Stimulated activated effector memory CD8-positive, alpha-beta T cell treated with anti-CD3 and anti-CD28 coated beads, Interleukin-12 subunit alpha, Interleukin-12 subunit beta, amount 100 ng/mL, for 72 hours (primary cell): ENCODE measurements around the gene RNF227.
"Not testable (repeated sequence)": the region's sequence is repeated elsewhere in the genome, so short reads cannot be mapped to it uniquely, and the experiment has no call there.

Experiments
- ATAC-seq: fragments of 150-1000 bp; cut with Tn5 transposase; 2 replicates; pipeline ENCODE4 v1.10.0; 2021
- DNase-seq, 2 donors: peaks; one replicate each; pipeline ENCODE4 v3.0.0; 2021 to 2022; ENCODE audit warnings: low spot score in 2 of 2
- H3K27ac Mint-ChIP-seq: one replicate; pipeline ENCODE4 v1.8.0; 2022; ENCODE audit warnings: mild to moderate bottlenecking, mixed read lengths
- H3K36me3 Mint-ChIP-seq: one replicate; pipeline ENCODE4 v1.8.0; 2022; ENCODE audit warnings: mild to moderate bottlenecking, mixed read lengths
- H3K4me1 Mint-ChIP-seq: one replicate; pipeline ENCODE4 v1.8.0; 2022; ENCODE audit warnings: mixed read lengths
- H3K4me3 Mint-ChIP-seq: one replicate; pipeline ENCODE4 v1.8.0; 2022; ENCODE audit warnings: mild to moderate bottlenecking, mixed read lengths
- H3K9me3 Mint-ChIP-seq: one replicate; pipeline ENCODE4 v1.8.0; 2022; ENCODE audit warnings: mixed read lengths

The RNF227 gene

GRCh38 chr17:7915611-7916384, at the start of gene RNF227:
RNF227 (minus strand) TSS chr17:7916289; CDS start chr17:7916195, 94 bp downstream.
- DNase-seq (peak; percentile 78 to 94), ATAC-seq (peak; percentile 86)
- Mint-ChIP-seq H3K9me3 (no peaks in the 10 kb centered on the region), H3K4me1 (peaks cover 28% of the 10 kb centered on the region), H3K4me3 (peak within 1 kb of the TSS; percentile 86), H3K27ac (peak within 1 kb of the TSS; percentile 90), H3K36me3 (peaks cover 5% of the 10 kb centered on the region)

- no peak overlapping the region for H3K4me3 Mint-ChIP-seq
- H3K36me3 Mint-ChIP-seq, result no peaks in the 10 kb centered on the region
- no peak overlapping the region for H3K27ac Mint-ChIP-seq
- ATAC-seq (no peak), DNase-seq (no peak)
- no peaks in the 10 kb centered on the region for H3K9me3 Mint-ChIP-seq
- H3K4me1 Mint-ChIP-seq, result no peaks in the 10 kb centered on the region
Observed at GRCh38 chr17:7961421-7961820, 45.3 kb upstream of the RNF227 start.

GRCh38 chr17:7959503-7960253, 43.6 kb upstream of the RNF227 start:
- no peaks in the 10 kb centered on the region for H3K9me3 Mint-ChIP-seq
- H3K36me3 Mint-ChIP-seq, result no peaks in the 10 kb centered on the region
- no peaks in the 10 kb centered on the region for H3K4me1 Mint-ChIP-seq
- no peak overlapping the region for H3K4me3 Mint-ChIP-seq
- H3K27ac Mint-ChIP-seq, result no peak overlapping the region
- DNase-seq, result no peak
- ATAC-seq, result no peak

GRCh38 chr17:7956228-7956965, 40.3 kb upstream of the RNF227 start:
- ATAC-seq, result no peak

GRCh38 chr17:7955414-7956227, 39.5 kb upstream of the RNF227 start:
- DNase-seq, result no peak

More at GRCh38 chr17:7956228-7956965, 40.3 kb upstream of the RNF227 start:
- H3K4me3 Mint-ChIP-seq, result peak overlapping the region; percentile 53
- H3K36me3 Mint-ChIP-seq, result no peaks in the 10 kb centered on the region
- no peak for DNase-seq
- H3K9me3 Mint-ChIP-seq, result no peaks in the 10 kb centered on the region
- peaks cover 11% of the 10 kb centered on the region for H3K4me1 Mint-ChIP-seq
- no peak overlapping the region for H3K27ac Mint-ChIP-seq

GRCh38 chr17:7953266-7953665, 37.2 kb upstream of the RNF227 start:
- DNase-seq, result not testable (repeated sequence)

More at GRCh38 chr17:7955414-7956227, 39.5 kb upstream of the RNF227 start:
- Mint-ChIP-seq H3K36me3 (no peaks in the 10 kb centered on the region), H3K4me3 (peak overlapping the region; percentile 53), H3K9me3 (no peaks in the 10 kb centered on the region), H3K27ac (peak overlapping the region; percentile 49), H3K4me1 (peaks cover 16% of the 10 kb centered on the region)
- peak; percentile 61 for ATAC-seq

GRCh38 chr17:7951143-7951792, 35.2 kb upstream of the RNF227 start:
- DNase-seq, result peak; percentile 8 to 62
- ATAC-seq, result peak; percentile 95
- peak overlapping the region; percentile 68 for H3K27ac Mint-ChIP-seq
- H3K4me1 Mint-ChIP-seq, result peaks cover 16% of the 10 kb centered on the region
- no peaks in the 10 kb centered on the region for H3K9me3 Mint-ChIP-seq
- H3K36me3 Mint-ChIP-seq, result peaks cover 36% of the 10 kb centered on the region
- H3K4me3 Mint-ChIP-seq, result peak overlapping the region; percentile 24

More at GRCh38 chr17:7953266-7953665, 37.2 kb upstream of the RNF227 start:
- H3K4me3 Mint-ChIP-seq, result peak overlapping the region; percentile 22
- not testable (repeated sequence) for H3K27ac Mint-ChIP-seq, ATAC-seq, H3K9me3 Mint-ChIP-seq
- peaks cover 16% of the 10 kb centered on the region for H3K36me3 Mint-ChIP-seq
- H3K4me1 Mint-ChIP-seq, result peaks cover 16% of the 10 kb centered on the region

- ATAC-seq (no peak), DNase-seq (no peak)
- no peak overlapping the region for H3K4me3 Mint-ChIP-seq
- H3K36me3 Mint-ChIP-seq, result peaks cover 43% of the 10 kb centered on the region
- H3K27ac Mint-ChIP-seq, result peak overlapping the region; percentile 68
- no peaks in the 10 kb centered on the region for H3K9me3 Mint-ChIP-seq
- H3K4me1 Mint-ChIP-seq, result peaks cover 16% of the 10 kb centered on the region
Observed at GRCh38 chr17:7950578-7950977, 34.5 kb upstream of the RNF227 start.

GRCh38 chr17:7947651-7948050, 31.6 kb upstream of the RNF227 start:
- ATAC-seq, result no peak
- Mint-ChIP-seq H3K4me1 (peaks cover 9% of the 10 kb centered on the region), H3K9me3 (no peaks in the 10 kb centered on the region), H3K36me3 (peaks cover 72% of the 10 kb centered on the region), H3K27ac (no peak overlapping the region), H3K4me3 (no peak overlapping the region)
- no peak for DNase-seq

- DNase-seq (no peak), ATAC-seq (no peak)
- Mint-ChIP-seq H3K4me3 (no peak overlapping the region), H3K27ac (no peak overlapping the region), H3K4me1 (peaks cover 6% of the 10 kb centered on the region), H3K9me3 (no peaks in the 10 kb centered on the region), H3K36me3 (peaks cover 84% of the 10 kb centered on the region)
Observed at GRCh38 chr17:7946441-7946840, 30.4 kb upstream of the RNF227 start.

- ATAC-seq, result no peak
- H3K27ac Mint-ChIP-seq, result no peak overlapping the region
- H3K9me3 Mint-ChIP-seq, result no peaks in the 10 kb centered on the region
- DNase-seq, result no peak
- H3K4me3 Mint-ChIP-seq, result no peak overlapping the region
- peaks cover 92% of the 10 kb centered on the region for H3K36me3 Mint-ChIP-seq
- no peaks in the 10 kb centered on the region for H3K4me1 Mint-ChIP-seq
Observed at GRCh38 chr17:7945651-7946050, 29.6 kb upstream of the RNF227 start.

GRCh38 chr17:7944326-7944725, 28.2 kb upstream of the RNF227 start:
- no peak for DNase-seq
- H3K27ac Mint-ChIP-seq, result no peak overlapping the region
- no peak overlapping the region for H3K4me3 Mint-ChIP-seq
- ATAC-seq, result no peak
- no peaks in the 10 kb centered on the region for H3K4me1 Mint-ChIP-seq
- peaks cover 100% of the 10 kb centered on the region for H3K36me3 Mint-ChIP-seq
- H3K9me3 Mint-ChIP-seq, result no peaks in the 10 kb centered on the region

GRCh38 chr17:7943291-7943690, 27.2 kb upstream of the RNF227 start:
- no peak for DNase-seq
- Mint-ChIP-seq H3K9me3 (no peaks in the 10 kb centered on the region), H3K4me1 (no peaks in the 10 kb centered on the region), H3K27ac (no peak overlapping the region), H3K4me3 (no peak overlapping the region), H3K36me3 (peaks cover 100% of the 10 kb centered on the region)
- no peak for ATAC-seq

- peaks cover 6% of the 10 kb centered on the region for H3K4me1 Mint-ChIP-seq
- H3K9me3 Mint-ChIP-seq, result no peaks in the 10 kb centered on the region
- DNase-seq (no peak), ATAC-seq (no peak)
- no peak overlapping the region for H3K27ac Mint-ChIP-seq
- H3K4me3 Mint-ChIP-seq, result no peak overlapping the region
- H3K36me3 Mint-ChIP-seq, result peaks cover 100% of the 10 kb centered on the region
Observed at GRCh38 chr17:7940743-7941142, 24.7 kb upstream of the RNF227 start.
